GM12875 (cell line): ENCODE measurements around the gene LRRC15.

Source experiments
- H3K4me3 ChIP-seq: one replicate; pipeline ENCODE4 v1.5.1; 2011; ENCODE audit warnings: low read depth, low read length, control low read depth
- TF ChIP-seq, protein P1 (sequence below): IDR thresholded peaks from 2 replicates; pipeline ENCODE4 v1.5.1; 2011; ENCODE audit warnings: low read depth, mild to moderate bottlenecking, control low read depth, inconsistent platforms, low read length, moderate library complexity, borderline replicate concordance; ENCODE audit not compliant: insufficient read depth

The LRRC15 gene

DNA sequence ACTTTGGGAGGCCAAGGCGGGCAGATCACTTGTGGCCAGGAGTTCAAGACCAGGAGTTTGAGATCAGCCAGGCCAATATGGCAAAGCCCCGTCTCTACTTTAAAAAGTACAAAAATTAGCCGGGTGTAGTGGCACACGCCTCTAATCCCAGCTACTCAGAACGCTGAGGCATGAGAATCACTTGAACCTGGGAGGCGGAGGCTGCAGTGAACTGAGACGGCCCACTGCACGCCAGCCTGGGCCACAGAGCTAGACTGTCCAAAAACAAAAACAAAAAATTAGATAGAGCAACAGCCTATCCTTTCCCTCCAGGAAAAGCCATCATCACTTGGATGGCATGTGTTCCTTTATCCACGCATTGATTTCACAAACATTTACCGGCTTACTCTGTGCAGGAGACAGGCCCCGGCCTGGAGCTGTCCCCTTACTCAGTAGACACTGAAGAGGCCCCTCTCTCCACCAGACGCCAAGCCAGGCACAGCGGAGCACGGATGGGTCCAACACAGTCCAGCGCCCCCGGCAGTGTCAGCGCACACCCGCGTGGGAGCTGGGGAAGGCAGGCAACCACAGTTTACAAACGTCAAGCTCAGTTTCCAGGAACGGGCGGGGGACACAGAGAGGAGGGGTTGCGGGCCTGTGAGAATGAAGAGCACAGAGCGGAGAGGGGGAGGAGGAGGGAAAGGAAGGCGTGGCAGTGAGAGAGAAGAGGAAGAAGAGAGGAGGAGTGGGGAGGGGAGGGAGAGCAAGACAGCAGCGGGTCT, 26.4 kb upstream of the LRRC15 start:
- TF ChIP-seq, protein P1, sequence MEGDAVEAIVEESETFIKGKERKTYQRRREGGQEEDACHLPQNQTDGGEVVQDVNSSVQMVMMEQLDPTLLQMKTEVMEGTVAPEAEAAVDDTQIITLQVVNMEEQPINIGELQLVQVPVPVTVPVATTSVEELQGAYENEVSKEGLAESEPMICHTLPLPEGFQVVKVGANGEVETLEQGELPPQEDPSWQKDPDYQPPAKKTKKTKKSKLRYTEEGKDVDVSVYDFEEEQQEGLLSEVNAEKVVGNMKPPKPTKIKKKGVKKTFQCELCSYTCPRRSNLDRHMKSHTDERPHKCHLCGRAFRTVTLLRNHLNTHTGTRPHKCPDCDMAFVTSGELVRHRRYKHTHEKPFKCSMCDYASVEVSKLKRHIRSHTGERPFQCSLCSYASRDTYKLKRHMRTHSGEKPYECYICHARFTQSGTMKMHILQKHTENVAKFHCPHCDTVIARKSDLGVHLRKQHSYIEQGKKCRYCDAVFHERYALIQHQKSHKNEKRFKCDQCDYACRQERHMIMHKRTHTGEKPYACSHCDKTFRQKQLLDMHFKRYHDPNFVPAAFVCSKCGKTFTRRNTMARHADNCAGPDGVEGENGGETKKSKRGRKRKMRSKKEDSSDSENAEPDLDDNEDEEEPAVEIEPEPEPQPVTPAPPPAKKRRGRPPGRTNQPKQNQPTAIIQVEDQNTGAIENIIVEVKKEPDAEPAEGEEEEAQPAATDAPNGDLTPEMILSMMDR: no peak
- no peak overlapping the region for H3K4me3 ChIP-seq

DNA sequence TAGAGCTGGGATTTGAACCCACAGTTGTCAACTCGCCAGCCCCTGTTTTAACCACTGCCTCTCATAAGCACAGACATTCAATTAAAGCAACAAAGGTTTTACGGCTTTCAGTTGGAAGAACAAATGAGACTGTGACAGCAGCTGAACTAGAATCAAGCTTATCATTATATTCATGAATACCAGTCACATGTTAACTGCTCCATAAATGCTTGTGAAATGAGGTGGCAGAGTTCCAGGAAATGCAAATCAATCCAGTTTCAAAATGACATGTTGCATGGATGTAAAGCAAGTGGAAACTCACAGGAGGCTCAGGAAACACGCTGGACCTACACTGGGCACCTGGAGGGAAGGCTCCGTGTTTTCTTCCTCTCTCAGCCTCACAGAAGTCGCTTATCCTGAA, 25.7 kb upstream of the LRRC15 start:
- TF ChIP-seq, protein P1: no peak
- no peak overlapping the region for H3K4me3 ChIP-seq

DNA sequence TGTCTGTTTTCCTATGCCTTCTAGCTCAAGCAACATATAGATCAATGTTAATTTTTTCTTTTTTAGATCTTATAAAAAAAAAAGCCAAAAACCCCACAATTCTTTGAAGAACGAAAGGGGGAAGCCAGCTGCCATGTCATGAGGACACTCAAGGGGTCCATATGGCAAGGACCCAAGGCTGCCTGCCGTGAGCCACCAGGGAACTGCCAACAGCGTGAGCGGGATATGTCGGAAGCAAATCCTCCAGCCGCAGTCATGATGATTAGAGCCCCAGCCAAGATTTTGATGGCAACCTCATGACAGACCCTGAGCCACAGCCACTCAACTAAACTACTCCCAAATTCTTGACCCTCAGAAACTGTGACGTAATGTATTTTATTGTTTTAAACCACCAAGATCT, 23.0 kb upstream of the LRRC15 start:
- TF ChIP-seq, protein P1: no peak

DNA sequence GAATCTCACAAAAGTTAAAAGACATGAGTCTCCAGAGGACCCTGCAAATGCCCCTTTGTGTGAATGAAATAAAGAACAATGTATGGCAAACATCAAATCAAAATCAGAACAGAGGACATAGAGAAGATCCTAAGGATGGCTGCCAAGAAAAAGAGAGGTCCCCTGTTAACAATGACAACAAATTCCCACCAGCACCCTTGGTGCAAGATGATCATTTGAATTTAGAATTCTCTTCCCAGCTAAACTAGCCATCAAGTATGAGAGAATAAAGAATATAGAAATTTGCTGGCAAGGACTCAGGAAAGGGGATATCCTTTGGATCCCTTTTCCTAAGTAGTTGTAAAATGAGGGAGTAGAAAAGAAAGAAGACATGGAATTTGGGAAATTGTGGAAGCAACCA, 21.3 kb upstream of the LRRC15 start:
- TF ChIP-seq, protein P1: no peak
- no peak overlapping the region for H3K4me3 ChIP-seq

More for the DNA sequence above, 23.0 kb upstream of the LRRC15 start:
- H3K4me3 ChIP-seq: no peak overlapping the region

DNA sequence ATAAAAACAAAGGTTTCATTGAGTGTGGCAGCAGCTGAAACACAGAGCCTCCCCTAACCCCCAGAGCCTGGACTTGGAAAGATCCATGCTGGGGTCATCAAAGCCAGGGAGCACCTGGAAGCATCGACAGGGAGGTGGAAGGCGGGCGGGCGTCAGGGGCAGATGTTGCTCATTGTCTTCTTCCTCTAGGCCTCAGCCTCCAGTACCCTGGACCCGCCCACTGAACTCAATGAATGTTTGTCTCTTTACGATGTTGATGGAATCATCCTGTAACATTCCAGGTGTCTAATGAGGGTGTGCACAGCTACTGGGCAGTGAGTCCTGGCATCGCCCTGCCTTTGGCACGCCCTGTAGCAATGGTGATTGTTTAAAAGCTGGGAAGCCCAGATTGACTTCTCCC, 19.7 kb upstream of the LRRC15 start:
- no peak overlapping the region for H3K4me3 ChIP-seq
- TF ChIP-seq, protein P1: no peak

DNA sequence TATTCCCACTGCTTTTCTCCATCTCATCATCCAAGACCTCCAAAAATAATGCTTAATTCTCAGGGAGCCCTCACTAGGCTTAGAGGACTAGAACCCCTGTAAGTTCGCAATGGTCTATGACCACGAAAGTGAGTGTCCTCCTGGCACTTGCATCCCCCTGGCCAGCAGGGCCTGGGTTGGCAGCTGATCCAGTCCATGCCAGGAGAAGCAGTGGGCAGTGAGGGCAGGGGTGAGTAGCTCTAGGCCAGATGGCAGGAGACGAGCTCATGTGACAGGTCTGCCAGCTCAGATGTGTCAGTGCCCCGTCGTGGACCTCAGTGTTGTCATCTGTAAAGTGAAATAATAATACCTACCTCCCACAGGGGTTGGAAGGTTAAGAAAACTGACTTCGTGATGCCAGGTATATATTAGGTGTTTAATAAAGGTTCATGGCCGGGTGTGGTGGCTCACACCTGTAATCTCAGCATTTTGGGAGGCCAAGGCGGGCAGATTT, 18.4 kb upstream of the LRRC15 start:
- no peak overlapping the region for H3K4me3 ChIP-seq
- TF ChIP-seq, protein P1: no peak

DNA sequence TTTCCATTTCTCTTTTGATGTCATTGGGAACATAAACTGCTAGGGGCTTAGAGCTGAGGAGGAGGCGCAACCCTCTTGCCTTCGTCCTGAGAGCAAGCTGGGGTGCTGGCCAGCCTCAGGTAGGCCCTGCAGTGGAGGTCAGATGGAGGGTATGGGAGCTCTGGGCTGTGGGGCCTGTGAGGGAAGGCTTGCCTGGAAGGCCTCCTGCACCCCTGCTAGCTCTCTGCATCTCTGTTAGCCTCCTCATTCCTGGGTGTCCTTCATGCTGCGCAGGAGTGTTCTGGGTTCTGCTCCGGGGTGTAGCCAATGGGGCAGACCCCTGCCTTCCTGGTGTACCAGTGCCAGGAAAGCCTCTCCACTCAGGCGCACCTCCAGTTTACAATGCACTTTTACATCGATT, 17.7 kb upstream of the LRRC15 start:
- TF ChIP-seq, protein P1: no peak
- H3K4me3 ChIP-seq: no peak overlapping the region
